GM19395 (cell line): ENCODE measurements around the gene CT45A5.
"Not testable (repeated sequence)": the region's sequence is repeated elsewhere in the genome, so short reads cannot be mapped to it uniquely, and the experiment has no call there.

Source experiments
- ATAC-seq: cut with Tn5 transposase; IDR thresholded peaks from one replicate; pipeline ENCODE4 v1.9.1; 2021; ENCODE audit warnings: mild to moderate bottlenecking, moderate library complexity; ENCODE audit not compliant: unreplicated experiment

The CT45A5 gene, protein sequence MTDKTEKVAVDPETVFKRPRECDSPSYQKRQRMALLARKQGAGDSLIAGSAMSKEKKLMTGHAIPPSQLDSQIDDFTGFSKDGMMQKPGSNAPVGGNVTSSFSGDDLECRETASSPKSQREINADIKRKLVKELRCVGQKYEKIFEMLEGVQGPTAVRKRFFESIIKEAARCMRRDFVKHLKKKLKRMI

DNA sequence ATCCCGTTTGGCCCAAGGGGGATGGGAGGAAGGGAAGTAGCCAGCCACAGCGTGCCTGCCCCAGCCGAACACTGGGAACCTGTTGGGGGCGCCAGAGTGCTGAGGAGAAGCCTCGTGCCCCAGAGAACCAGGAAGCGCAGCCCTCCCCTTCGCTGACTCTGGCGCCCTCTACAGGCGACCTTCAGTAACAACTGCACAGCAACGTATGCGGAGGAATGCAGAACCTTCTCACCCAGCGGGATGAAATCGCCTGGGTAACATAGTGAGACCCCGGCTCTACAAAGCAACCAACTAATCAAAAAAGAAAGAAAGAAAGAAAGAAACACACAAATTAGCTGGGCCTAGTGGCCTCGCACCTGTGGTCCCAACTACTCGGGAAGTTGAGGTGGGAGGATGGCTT, at the start of gene CT45A5:
TSS of gene CT45A5 (minus strand) at position 101 of the 400 bp plus-strand sequence. CDS start 3,774 bp downstream, outside the sequence.
- not testable (repeated sequence) for ATAC-seq

DNA sequence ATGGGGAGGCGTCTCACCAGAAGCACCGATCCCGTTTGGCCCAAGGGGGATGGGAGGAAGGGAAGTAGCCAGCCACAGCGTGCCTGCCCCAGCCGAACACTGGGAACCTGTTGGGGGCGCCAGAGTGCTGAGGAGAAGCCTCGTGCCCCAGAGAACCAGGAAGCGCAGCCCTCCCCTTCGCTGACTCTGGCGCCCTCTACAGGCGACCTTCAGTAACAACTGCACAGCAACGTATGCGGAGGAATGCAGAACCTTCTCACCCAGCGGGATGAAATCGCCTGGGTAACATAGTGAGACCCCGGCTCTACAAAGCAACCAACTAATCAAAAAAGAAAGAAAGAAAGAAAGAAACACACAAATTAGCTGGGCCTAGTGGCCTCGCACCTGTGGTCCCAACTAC, 34.6 kb upstream of the CT45A5 start, which contains the start of gene CT45A2:
TSS of gene CT45A2 (minus strand) at position 101 of the 400 bp plus-strand sequence. CDS start 3,747 bp downstream, outside the sequence.
- ATAC-seq: not testable (repeated sequence)

DNA sequence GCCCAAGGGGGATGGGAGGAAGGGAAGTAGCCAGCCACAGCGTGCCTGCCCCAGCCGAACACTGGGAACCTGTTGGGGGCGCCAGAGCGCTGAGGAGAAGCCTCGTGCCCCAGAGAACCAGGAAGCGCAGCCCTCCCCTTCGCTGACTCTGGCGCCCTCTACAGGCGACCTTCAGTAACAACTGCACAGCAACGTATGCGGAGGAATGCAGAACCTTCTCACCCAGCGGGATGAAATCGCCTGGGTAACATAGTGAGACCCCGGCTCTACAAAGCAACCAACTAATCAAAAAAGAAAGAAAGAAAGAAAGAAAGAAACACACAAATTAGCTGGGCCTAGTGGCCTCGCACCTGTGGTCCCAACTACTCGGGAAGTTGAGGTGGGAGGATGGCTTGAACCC, 17.4 kb upstream of the CT45A5 start, which contains the start of gene CT45A6:
TSS of gene CT45A6 (minus strand) at position 101 of the 400 bp plus-strand sequence. CDS start 3,794 bp downstream, outside the sequence.
- ATAC-seq: not testable (repeated sequence)

DNA sequence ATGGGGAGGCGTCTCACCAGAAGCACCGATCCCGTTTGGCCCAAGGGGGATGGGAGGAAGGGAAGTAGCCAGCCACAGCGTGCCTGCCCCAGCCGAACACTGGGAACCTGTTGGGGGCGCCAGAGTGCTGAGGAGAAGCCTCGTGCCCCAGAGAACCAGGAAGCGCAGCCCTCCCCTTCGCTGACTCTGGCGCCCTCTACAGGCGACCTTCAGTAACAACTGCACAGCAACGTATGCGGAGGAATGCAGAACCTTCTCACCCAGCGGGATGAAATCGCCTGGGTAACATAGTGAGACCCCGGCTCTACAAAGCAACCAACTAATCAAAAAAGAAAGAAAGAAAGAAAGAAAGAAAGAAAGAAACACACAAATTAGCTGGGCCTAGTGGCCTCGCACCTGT, 17.2 kb downstream of the CT45A5 start, which contains the start of gene CT45A3:
TSS of gene CT45A3 (minus strand) at position 101 of the 400 bp plus-strand sequence. CDS start 3,747 bp downstream, outside the sequence.
- not testable (repeated sequence) for ATAC-seq

DNA sequence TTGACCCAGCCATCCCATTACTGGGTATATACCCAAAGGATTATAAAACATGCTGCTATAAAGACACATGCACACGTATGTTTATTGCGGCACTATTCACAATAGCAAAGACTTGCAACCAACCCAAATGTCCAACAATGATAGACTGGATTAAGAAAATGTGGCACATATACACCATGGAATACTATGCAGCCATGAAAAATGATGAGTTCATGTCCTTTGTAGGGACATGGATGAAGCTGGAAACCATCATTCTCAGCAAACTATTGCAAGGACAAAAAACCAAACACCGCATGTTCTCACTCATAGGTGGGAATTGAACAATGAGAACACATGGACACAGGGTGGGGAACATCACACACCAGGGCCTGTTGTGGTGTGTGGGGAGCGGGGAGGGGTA, 40.6 kb downstream of the CT45A5 start:
- not testable (repeated sequence) for ATAC-seq

DNA sequence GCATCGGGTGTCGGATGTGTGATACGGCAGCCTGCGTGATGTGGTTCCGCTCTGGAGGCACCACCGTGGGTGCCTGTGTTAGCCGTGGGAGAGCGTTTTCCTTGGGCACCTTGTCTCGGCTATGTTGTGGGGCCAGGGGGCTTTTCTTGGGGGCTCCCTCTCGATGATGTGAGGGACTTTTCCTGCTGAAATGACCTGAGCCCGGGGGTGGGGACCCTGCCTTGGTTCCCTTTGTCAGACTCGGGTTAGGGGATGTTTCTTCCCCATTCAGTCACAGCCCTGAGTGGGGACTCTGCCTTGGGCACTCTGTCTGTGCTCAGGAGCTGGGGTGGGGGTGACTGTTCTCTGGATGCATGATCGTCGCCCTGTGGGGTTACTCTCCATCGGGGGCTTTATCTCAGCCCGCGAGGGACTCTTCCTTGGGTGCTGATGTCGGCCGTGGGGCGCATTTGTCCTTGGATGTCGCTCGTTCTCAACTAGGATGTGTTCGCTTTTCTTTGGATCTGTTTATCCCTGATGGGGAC, 44.0 kb downstream of the CT45A5 start:
- no peak for ATAC-seq

DNA sequence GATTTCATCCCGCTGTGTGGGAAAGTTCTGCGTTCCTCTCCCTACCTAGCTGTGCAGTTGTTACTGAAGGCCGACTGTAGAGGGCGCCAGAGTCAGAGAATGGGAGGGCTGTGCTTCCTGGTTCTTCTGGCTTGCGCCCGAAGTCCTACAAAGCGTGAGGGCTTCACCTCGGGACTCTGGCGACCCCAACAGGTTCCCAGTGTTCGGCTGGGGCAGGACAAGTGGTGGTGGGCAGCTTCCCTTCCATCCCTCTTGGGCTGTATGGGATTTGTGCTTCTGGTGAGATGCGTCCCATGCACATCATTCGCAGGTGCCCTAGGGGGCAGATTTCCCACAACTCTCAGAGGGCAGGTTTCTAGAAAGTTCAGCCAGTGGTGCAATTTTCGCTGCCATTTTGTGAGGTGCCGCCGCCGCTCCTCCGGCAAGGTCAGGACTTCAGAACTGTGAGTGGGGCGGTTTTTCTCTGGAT, 44.6 kb downstream of the CT45A5 start:
- ATAC-seq: peak; percentile 68

DNA sequence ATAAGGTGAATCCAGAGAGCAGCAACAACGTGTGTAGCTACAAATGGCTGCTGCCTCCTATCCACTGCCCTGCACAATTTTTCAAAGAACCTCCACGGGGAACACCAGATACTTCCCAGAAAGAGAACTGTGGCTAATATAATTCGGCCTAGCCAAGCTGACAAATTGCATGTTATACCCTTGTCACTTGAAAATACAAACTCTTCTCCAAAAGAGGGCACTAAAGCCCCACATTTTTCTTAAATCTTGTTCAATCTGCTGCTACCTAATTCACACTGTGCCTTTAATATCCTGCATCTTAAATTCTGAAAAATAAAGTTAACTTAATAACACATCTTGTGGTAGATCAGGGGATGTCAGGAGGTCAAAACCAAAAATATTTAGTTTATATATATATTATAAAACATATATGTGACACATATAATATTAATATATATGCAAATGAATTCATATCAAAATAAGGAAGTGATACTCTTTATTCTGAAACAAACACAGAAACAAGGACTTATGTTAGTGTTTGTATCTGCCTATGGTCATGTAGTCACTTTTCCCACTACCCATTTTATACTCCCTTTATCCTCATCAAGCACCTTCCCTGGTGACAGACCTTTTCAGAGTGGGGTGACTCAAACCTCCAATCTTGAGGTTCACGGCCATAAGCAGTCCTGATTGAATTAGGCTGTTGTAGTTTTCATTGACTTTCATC, 47.8 kb downstream of the CT45A5 start:
- peak; percentile 57 for ATAC-seq

DNA sequence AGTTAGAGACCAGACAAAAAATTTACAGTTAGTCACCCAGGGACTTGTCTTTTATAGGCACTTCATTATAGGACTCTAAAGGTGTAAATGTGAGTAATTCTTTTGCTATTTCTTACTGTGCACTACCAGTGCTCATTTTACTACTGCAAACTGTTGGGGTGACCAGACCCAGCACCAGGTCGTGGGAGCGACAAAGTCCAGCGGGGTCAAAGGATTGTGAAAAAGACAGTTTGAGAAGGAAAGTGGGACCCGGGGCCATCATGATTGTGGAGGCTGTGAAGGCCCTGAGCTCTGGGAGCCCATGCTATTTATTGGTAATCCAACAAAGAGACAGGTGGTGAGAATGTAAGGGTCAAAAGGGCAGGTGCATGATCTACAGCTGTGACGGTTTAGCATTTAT, 50.6 kb downstream of the CT45A5 start:
- not testable (repeated sequence) for ATAC-seq
